GM23338 (cell line): ENCODE measurements around the gene JAZF1. TPM values are rescaled to one million over a fixed set of nuclear protein-coding genes. Genes with fewer than 3 reads are reported as not detected.

Experiments
- ATAC-seq: fragments of 200-7000 bp; cut with Tn5 transposase; 3 replicates; pipeline ENCODE4 v1.9.1; 2020
- DNase-seq: peaks from one replicate; pipeline ENCODE4 v3.0.0-alpha.2; 2015; ENCODE audit warnings: low spot score
- H2AFZ ChIP-seq: fragments of 200-600 bp; sonication (generic); 2 replicates; pipeline ENCODE4 v1.8.0; 2016; ENCODE audit warnings: antibody characterized with exemption, mild to moderate bottlenecking, moderate library complexity
- H3F3A ChIP-seq: fragments of 200-600 bp; sonication (generic); replicated peaks from 2 replicates; pipeline ENCODE4 v1.8.0; 2017; ENCODE audit warnings: antibody characterized with exemption, mixed run types, low read depth
- H3K27ac ChIP-seq: fragments of 200-600 bp; sonication (generic); 2 replicates; pipeline ENCODE4 v1.6.1; 2016; ENCODE audit warnings: low read depth
- H3K27me3 ChIP-seq: fragments of 200-600 bp; sonication (generic); 2 replicates; pipeline ENCODE4 v1.8.0; 2016; ENCODE audit warnings: mild to moderate bottlenecking, mixed run types, moderate library complexity; ENCODE audit not compliant: insufficient read depth
- H3K36me3 ChIP-seq: fragments of 200-600 bp; sonication (generic); 2 replicates; pipeline ENCODE4 v1.8.0; 2016; ENCODE audit warnings: mild to moderate bottlenecking; ENCODE audit not compliant: insufficient read depth
- H3K4me1 ChIP-seq: fragments of 200-600 bp; sonication (generic); 2 replicates; pipeline ENCODE4 v1.8.0; 2016; ENCODE audit warnings: mild to moderate bottlenecking, moderate library complexity; ENCODE audit not compliant: insufficient read depth
- H3K4me2 ChIP-seq: fragments of 200-600 bp; sonication (generic); 2 replicates; pipeline ENCODE4 v1.7.1; 2017; ENCODE audit warnings: mixed run types
- H3K4me3 ChIP-seq: fragments of 200-600 bp; sonication (generic); 2 replicates; pipeline ENCODE4 v1.6.1; 2016; ENCODE audit warnings: mixed run types
- H3K79me2 ChIP-seq: fragments of 200-600 bp; sonication (generic); replicated peaks from 2 replicates; pipeline ENCODE4 v1.8.0; 2017; ENCODE audit warnings: mild to moderate bottlenecking; ENCODE audit not compliant: insufficient read depth
- H3K9me2 ChIP-seq: fragments of 200-600 bp; sonication (generic); 2 replicates; pipeline ENCODE4 v1.8.0; 2017; ENCODE audit not compliant: insufficient read depth
- H4K20me1 ChIP-seq: fragments of 200-600 bp; sonication (generic); replicated peaks from 2 replicates; pipeline ENCODE4 v1.8.0; 2017; ENCODE audit warnings: mild to moderate bottlenecking; ENCODE audit not compliant: insufficient read depth
- H3K27ac Mint-ChIP-seq: 2 replicates; pipeline ENCODE4 v1.8.0; 2020; ENCODE audit warnings: inconsistent platforms, mild to moderate bottlenecking, moderate library complexity, mixed read lengths
- H3K27me3 Mint-ChIP-seq: 3 replicates; pipeline ENCODE4 v1.8.0; 2022; ENCODE audit warnings: low read depth, mild to moderate bottlenecking, moderate library complexity, mixed read lengths, inconsistent platforms; ENCODE audit not compliant: insufficient read depth, poor library complexity
- H3K36me3 Mint-ChIP-seq: 3 replicates; pipeline ENCODE4 v1.8.0; 2021; ENCODE audit warnings: low read depth, mild to moderate bottlenecking, inconsistent platforms, moderate library complexity, mixed read lengths
- H3K4me1 Mint-ChIP-seq: 3 replicates; pipeline ENCODE4 v1.8.0; 2020; ENCODE audit warnings: mild to moderate bottlenecking, inconsistent platforms, mixed read lengths
- H3K4me3 Mint-ChIP-seq: 3 replicates; pipeline ENCODE4 v1.8.0; 2021; ENCODE audit warnings: moderate library complexity, mild to moderate bottlenecking, inconsistent platforms, mixed read lengths
- H3K9me3 Mint-ChIP-seq: 3 replicates; pipeline ENCODE4 v1.8.0; 2020; ENCODE audit warnings: moderate library complexity, mild to moderate bottlenecking, inconsistent platforms, mixed read lengths
- polyA plus RNA-seq: library from polyadenylated mRNA; unstranded; fragments of >200 nt; fragmentation: Nextera tagmentation; extraction: Ambion mirVana; gene quantifications from 2 replicates; pipeline ENCODE4 v1.2.1, GENCODE V29; 2016
- total RNA-seq: library from RNA; depleted of rRNA; stranded (reverse); fragments of >200 nt; shearing (Covaris generic); gene quantifications from 2 replicates; pipeline ENCODE4 v1.2.3, GENCODE V29; 2014
- TF ChIP-seq, protein P1 (sequence below): fragments of 250-450 bp; sonication (Bioruptor Pico); IDR thresholded peaks from 2 replicates; pipeline ENCODE4 v1.5.0; 2020; ENCODE audit warnings: mild to moderate bottlenecking, moderate library complexity
- TF ChIP-seq, protein P2 (sequence below): IDR thresholded peaks from one replicate; pipeline ENCODE4 v1.6.1; 2018; ENCODE audit warnings: antibody characterized with exemption; ENCODE audit not compliant: unreplicated experiment

JAZF1 gene
- total and polyA plus RNA-seq, 2 experiments from 2014 or later, result 12.2 to 22.2 TPM

DNA sequence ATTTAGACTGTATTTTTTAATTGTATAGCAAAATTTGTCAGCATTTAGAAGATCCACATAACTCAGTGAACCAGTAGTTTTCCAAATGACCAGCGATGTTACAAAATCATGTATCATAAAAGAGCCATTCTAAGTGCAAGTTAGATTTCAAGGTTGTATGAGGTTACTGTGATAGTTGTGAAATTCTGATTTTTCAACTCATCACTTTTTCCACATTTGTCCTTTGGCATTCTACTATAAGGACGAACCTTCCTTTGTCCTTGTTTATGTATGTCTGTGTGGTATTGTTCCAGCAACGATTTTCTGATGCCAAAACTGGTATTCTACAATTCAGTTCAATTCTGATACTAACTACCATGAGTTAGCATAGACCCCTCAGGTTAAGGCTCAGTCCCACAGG, 376.5 kb downstream of the JAZF1 start:
- Mint-ChIP-seq H3K9me3 (no peaks in the 10 kb centered on the region), H3K4me3 (no peak overlapping the region), H3K27ac (no peak overlapping the region), H3K36me3 (no peaks in the 10 kb centered on the region), H3K27me3 (no peaks in the 10 kb centered on the region), H3K4me1 (peaks cover 20% of the 10 kb centered on the region)
- H3K36me3 ChIP-seq, result no peaks in the 10 kb centered on the region
- H3K27ac ChIP-seq, result no peak overlapping the region
- H3K4me3 ChIP-seq, result no peak overlapping the region
- TF ChIP-seq, protein P1, sequence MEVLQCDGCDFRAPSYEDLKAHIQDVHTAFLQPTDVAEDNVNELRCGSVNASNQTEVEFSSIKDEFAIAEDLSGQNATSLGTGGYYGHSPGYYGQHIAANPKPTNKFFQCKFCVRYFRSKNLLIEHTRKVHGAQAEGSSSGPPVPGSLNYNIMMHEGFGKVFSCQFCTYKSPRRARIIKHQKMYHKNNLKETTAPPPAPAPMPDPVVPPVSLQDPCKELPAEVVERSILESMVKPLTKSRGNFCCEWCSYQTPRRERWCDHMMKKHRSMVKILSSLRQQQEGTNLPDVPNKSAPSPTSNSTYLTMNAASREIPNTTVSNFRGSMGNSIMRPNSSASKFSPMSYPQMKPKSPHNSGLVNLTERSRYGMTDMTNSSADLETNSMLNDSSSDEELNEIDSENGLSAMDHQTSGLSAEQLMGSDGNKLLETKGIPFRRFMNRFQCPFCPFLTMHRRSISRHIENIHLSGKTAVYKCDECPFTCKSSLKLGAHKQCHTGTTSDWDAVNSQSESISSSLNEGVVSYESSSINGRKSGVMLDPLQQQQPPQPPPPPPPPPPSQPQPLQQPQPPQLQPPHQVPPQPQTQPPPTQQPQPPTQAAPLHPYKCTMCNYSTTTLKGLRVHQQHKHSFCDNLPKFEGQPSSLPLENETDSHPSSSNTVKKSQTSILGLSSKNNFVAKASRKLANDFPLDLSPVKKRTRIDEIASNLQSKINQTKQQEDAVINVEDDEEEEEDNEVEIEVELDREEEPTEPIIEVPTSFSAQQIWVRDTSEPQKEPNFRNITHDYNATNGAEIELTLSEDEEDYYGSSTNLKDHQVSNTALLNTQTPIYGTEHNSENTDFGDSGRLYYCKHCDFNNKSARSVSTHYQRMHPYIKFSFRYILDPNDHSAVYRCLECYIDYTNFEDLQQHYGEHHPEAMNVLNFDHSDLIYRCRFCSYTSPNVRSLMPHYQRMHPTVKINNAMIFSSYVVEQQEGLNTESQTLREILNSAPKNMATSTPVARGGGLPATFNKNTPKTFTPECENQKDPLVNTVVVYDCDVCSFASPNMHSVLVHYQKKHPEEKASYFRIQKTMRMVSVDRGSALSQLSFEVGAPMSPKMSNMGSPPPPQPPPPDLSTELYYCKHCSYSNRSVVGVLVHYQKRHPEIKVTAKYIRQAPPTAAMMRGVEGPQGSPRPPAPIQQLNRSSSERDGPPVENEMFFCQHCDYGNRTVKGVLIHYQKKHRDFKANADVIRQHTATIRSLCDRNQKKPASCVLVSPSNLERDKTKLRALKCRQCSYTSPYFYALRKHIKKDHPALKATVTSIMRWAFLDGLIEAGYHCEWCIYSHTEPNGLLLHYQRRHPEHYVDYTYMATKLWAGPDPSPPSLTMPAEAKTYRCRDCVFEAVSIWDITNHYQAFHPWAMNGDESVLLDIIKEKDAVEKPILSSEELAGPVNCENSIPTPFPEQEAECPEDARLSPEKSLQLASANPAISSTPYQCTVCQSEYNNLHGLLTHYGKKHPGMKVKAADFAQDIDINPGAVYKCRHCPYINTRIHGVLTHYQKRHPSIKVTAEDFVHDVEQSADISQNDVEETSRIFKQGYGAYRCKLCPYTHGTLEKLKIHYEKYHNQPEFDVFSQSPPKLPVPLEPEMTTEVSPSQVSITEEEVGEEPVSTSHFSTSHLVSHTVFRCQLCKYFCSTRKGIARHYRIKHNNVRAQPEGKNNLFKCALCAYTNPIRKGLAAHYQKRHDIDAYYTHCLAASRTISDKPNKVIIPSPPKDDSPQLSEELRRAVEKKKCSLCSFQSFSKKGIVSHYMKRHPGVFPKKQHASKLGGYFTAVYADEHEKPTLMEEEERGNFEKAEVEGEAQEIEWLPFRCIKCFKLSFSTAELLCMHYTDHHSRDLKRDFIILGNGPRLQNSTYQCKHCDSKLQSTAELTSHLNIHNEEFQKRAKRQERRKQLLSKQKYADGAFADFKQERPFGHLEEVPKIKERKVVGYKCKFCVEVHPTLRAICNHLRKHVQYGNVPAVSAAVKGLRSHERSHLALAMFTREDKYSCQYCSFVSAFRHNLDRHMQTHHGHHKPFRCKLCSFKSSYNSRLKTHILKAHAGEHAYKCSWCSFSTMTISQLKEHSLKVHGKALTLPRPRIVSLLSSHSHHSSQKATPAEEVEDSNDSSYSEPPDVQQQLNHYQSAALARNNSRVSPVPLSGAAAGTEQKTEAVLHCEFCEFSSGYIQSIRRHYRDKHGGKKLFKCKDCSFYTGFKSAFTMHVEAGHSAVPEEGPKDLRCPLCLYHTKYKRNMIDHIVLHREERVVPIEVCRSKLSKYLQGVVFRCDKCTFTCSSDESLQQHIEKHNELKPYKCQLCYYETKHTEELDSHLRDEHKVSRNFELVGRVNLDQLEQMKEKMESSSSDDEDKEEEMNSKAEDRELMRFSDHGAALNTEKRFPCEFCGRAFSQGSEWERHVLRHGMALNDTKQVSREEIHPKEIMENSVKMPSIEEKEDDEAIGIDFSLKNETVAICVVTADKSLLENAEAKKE, result no peak
- TF ChIP-seq, protein P2, sequence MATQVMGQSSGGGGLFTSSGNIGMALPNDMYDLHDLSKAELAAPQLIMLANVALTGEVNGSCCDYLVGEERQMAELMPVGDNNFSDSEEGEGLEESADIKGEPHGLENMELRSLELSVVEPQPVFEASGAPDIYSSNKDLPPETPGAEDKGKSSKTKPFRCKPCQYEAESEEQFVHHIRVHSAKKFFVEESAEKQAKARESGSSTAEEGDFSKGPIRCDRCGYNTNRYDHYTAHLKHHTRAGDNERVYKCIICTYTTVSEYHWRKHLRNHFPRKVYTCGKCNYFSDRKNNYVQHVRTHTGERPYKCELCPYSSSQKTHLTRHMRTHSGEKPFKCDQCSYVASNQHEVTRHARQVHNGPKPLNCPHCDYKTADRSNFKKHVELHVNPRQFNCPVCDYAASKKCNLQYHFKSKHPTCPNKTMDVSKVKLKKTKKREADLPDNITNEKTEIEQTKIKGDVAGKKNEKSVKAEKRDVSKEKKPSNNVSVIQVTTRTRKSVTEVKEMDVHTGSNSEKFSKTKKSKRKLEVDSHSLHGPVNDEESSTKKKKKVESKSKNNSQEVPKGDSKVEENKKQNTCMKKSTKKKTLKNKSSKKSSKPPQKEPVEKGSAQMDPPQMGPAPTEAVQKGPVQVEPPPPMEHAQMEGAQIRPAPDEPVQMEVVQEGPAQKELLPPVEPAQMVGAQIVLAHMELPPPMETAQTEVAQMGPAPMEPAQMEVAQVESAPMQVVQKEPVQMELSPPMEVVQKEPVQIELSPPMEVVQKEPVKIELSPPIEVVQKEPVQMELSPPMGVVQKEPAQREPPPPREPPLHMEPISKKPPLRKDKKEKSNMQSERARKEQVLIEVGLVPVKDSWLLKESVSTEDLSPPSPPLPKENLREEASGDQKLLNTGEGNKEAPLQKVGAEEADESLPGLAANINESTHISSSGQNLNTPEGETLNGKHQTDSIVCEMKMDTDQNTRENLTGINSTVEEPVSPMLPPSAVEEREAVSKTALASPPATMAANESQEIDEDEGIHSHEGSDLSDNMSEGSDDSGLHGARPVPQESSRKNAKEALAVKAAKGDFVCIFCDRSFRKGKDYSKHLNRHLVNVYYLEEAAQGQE, result no peak
- no peaks in the 10 kb centered on the region for H3K9me2 ChIP-seq
- no peaks in the 10 kb centered on the region for H3F3A ChIP-seq
- H3K4me1 ChIP-seq, result peaks cover 18% of the 10 kb centered on the region
- no peaks in the 10 kb centered on the region for H4K20me1 ChIP-seq
- H3K27me3 ChIP-seq, result no peaks in the 10 kb centered on the region
- DNase-seq, result no peak
- ATAC-seq, result no peak
- H3K4me2 ChIP-seq, result no peak overlapping the region
- no peak overlapping the region for H2AFZ ChIP-seq
- H3K79me2 ChIP-seq, result no peaks in the 10 kb centered on the region
